ENCODE results near the gene FOSL2.
A peak's percentile ranks its signal among the peaks of the same experiment; 100 is the strongest.

Gene FOSL2

DNA sequence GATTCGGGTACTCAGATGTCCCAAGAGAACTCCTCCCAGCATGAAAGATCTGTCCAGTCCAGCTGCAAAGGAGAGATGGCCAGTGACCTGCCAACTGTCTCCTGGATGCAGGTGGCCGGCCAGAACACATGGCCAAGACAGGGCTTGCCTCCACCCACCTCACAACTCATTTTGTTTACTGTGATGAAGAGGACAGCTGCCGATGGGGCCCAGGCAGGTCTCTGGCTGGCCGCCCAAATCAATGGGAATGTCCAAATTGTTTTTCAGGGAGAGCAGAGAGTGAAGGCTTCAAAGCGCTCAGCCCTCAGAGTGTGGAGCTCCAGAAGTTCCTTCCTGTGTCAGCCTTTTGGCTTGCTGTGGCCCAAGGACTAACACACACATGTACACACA lies 41.9 kb downstream of the FOSL2 start:
- DNase-seq: no peak

DNA sequence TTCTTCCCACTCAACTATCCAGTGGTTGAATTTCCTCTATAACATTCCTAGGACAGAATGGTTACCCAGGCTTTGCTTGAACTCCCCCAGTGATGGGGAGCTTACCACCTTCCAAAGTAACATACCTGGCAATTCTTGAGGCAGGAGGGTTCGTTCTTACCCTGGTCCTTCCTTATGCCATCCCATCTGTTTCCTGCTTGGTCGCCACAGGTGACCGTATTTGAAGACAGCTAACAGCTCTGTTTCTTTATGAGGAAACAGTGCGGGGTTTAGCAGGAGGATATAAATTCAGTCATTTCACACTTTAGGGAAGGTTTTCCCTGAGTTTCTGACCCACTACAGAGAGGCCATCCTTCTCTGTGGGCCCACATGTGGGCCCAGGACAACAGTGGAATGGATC lies 42.6 kb downstream of the FOSL2 start:
- no peak for DNase-seq

DNA sequence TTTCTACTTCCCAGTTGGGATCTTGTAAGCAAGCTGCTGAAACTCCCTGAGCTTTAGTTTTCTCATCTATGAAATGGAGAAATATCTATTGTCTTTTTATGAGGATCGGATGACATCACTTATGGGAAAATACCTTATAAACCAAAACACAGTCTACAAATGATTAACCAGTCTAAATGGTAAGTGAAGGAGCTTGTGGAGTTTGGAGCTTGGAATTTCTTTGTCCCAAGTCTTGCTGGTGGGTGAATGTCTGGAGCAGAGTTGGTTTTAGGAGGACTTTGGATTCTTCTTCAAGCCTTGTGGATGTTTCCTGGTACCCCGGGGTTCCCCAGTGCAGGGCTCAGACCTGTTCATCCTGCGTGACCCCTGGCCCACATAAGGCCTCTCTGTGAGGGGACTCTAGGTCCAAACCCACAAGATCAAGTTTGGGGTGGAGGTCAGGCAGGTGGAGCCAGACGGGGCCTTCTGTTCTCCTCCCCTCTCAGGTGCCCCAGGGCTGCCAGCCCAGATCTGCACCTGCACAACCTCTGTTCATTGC lies 43.2 kb downstream of the FOSL2 start:
- no peak for DNase-seq

DNA sequence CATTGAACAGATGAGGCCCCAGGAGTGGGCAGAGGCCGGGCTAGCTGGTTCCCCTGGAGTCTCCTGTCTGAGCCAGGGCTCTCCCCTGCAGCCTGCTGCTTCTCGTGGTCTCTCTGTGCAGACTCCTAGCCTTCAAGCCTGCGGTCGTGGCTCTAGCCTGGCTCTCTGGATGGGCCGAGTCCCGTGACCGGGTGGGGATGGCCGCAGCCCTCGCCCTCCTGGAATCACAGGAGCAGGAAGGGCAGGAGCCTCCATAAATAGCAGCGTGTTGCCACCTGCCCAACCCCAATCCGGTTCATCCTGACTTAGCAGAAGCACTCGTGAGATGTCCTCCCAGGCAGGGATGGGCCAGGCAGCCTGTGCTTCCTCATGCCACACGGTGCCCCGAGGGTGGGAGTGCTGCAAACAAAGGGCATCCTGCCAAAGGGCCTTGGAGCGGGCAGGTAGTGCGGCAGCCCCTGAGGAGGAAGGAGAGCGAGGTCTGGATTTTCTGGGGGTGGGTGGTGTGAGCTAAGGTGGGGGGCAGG lies 43.9 kb downstream of the FOSL2 start:
- no peak for DNase-seq

DNA sequence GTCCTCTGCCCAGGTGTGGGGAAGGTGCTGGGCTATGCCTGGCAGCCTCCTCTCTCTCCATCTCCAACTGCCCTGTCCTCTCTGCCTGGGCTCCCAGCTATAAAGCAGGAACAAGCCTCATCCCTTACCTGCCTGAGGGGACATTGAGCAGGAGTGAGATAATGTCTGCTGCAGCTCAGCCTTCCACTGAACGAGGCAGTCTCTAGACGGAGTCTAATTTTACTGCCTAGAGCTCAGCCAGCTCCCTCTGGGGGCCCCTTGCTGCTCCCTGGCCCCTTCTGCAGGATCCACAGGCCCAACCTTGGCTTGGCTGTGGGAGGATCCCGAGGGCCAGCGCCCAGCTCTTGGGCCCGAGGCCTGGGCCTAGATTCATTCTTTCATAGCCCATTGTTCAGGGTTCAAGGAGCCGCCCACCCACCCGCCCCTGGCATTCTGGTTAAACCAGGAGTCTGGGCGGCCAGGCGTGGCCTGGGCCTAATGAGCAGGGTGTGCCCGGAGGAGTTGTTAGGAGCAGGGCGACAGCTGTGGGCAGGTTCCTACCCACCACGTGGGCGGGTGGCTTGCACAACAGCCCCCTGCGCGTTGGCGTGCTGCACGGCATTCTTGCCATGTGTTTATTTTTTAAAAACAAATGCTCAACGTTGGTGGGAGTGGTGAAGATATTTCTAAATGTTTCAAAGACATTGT lies 44.6 kb downstream of the FOSL2 start:
- DNase-seq: no peak

DNA sequence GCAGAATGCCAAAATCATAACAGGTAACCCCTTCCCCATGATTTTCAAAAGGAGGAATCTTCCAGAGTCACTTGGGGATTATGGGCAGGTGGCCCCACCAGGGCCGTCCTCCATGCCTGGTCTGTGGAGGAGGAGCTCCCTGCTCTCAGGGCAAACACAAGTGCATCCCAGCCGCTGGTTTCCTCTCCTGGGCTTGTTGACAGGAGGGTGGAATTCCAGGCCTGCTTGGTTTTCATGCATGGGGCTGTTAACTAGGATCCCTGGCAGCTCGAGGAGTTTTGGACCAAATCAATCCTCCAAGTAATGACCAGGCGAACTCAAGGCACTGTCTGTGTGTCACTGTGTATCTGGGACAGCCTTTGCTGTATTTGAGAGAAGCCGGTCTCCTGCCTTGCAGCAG lies 45.3 kb downstream of the FOSL2 start:
- no peak for DNase-seq

DNA sequence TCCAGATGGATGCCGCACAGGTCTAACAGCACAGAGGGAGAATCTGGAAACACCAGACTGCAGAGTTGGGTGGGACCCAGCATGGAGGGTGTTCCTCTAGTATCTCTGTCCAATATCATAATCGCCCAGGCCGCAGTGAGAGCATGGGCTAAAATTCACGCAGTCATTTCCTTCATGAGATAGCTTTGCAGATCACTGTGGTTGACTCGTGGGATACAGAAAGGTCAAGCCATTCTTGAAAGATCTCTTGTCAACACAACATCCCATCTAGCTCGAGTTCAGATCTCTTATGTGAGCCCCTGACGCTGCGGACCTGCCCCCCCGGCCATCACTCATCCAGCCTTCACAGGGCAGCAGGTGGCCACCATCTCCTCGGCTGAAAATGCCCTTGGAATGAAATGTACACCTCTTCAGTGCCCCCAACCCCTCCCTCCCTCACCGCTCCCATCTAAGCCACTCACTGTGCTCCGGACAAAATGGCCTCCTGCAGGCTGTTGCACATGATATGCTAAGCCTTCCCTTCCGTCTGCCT lies 45.9 kb downstream of the FOSL2 start:
- DNase-seq: no peak

DNA sequence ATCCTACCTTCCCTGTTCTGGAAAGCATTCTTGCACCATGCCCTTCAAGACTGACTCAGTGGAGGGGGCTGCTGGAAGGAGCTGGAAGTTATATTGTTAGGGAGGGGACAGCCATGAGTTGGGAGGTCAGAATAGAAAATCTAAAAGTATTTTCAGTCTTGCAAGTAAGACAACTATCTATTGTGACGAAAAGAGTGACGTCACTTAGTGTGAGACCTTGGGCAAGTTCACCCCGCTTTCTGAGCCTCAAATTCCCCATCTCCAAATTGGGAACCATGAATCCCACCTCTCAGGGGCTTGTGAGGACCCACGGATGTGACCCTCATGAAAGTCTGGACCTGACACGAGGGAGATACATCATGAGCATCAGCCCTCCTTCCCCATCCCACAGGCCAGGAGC lies 46.5 kb downstream of the FOSL2 start:
- no peak for DNase-seq

DNA sequence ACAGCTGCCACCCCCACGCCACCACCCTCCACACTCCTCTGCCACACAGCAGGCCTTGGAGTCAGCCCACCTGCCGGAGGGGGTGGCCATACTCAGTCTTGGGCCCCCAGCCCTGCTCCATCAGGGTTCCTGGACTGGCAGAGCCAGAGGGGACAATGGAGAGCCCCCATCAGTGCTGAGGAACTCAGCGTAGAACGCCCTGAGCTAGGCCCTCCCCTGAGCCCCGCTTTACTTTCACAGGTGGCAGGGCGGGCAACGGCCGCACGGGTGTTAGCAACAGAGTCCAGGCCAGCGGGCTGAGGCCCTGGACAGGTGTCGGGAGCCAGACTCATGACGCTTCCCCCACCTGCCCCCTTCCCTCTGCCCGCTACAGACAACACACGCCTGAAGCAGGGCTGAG lies 47.1 kb downstream of the FOSL2 start:
- DNase-seq: no peak

DNA sequence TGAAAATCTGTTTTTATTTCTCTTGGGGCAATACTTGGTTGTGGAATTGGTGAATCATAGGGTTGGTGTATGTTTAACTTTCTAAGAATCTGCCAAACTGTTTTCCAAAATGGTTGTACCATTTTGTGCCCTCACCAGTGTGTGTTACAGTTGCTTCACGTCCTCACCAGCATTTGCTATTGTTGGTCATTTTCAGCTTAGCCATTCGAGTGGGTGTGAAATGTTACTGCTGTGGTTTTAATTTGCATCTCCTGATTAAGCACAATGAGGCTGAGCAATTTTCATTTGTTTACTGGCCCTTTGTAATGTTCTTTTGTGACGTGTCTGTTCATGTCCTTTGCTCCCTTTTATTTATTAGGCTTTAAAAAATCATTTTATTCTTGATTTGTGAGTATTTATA lies 49.7 kb downstream of the FOSL2 start:
- DNase-seq: no peak

DNA sequence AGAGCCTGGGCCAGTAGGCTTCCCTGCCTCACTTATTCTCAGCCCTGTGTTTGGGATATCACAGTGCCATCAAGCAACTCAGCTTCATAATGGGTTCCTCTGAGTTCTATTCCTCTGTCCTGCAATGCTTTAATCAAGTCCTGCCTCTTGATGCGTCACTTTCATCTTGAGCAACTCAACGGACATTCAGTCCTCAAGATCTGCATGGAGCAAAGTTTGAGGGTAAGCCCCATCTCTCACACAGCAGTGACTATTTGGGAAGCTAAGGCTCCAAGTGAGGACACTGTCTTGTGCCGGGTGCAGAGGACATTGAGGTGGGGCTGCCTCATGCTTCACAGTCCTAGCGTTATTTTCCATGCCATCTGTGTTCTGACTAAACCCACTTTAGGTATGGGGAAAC lies 52.3 kb downstream of the FOSL2 start:
- DNase-seq: no peak

DNA sequence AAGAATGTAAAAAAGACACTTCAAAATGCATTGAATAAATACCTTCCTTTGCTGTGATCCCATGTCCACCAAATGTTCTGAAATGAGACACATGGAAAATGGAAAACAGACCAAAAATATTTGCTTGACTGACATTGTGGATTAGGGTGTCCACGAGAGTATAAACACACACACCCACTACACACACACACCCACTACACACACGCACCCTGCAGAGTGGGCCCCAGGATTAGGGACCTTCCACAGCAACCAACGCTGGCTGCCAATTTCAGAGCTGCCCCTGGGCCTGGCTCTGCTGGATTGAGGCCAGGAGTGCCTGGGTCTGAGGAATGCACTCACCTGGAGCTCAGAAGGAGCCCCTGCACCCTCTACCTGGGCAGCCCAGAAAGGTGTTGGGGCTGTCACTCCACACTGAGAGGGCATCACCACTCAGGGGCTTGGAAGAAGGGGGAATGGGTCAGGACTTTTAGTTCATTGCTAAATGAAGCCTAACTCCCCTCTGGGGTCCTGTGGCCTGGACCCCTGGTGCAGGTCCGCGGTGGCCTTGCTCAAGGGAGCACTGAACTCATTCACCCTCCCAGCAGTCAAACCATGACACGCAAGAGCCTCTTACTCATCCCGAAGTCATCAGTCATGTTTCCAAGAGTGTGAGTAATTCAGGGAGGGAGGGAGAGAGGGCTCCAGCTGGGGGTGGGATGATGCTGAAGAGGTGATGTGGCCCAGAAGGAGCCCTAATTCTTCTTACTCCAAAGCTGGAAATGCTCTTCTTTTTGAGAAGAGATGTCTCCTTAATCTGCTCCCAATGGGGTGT lies 53.0 kb downstream of the FOSL2 start:
- DNase-seq: peak; percentile 40

DNA sequence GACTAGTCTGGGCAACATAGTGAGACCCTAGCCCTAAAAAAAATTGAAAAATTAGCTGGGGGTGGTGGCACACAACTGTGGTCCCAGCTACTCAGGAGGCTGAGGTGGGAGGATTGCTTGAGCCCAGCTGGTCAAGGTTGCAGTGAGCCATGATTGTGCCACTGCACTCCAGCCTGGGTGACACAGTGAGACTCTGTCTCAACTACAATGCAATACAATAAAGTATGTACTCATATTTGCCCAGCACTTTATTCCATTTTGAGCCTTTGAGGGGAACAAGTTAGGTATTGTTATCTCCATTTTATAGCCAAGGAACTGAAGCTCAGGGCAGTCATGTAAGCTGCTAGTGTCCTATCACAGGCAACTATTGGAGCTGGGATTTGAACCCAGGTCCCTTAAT lies 53.9 kb downstream of the FOSL2 start:
- DNase-seq: no peak

DNA sequence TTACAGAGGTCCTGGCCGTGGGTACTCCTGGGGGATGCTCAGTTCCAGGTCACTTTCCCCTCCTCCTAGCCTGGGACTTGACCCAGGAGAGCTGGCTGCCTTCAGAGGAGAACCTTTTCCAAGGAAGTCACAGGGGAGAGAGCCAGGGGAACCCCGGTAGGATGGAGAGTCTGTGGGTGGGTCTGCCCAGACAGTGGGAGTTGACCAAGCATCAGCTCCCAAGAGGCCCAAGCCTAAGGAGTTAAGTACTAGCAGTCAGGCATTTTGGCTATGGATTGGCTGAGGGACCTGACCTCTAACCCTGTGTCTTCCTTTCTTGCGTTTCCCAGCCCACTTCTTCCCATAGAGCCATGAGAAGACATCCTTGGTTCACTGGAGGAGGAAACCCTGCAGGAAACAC lies 54.4 kb downstream of the FOSL2 start:
- no peak for DNase-seq

DNA sequence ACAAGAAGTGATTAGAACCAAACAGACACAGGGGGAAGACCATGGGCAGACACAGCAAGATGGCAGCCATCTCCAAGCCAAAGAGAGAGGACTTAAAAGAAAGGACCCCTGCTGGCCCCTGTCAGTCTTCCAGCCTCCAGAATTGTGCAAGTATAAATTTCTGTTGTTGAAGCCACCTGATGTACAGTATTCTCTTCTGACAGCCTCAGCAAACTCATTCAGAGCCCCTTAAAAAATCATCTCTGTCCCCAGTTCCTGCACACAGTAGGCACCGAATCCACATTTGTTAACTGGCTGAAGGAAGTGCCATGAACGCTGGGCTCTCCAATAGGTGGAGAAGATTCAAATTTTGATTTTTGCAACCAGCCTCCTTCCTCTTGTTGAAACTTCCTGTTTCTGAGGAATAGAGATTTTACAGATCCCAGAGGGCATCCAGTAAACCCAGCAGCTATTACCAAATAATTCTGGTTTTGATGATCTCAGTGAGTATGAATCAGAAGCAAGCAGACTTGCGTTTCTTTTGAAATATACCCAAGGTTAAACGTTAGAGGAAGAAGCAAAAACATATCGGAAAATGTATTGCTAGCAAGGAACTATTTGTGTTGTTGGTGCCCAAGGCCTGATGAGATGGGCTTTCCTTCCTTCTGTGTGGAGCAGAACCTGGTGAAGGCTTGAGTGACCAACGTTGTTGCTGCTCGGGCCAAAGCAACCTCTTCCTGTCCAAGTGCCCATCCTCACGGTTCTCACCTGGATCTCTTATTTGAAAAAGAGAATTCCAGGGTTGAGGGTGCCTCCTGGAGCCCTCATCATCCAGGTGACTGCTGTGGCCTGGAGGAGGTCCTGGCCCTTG lies 55.5 kb downstream of the FOSL2 start:
- peak; percentile 21 for DNase-seq

DNA sequence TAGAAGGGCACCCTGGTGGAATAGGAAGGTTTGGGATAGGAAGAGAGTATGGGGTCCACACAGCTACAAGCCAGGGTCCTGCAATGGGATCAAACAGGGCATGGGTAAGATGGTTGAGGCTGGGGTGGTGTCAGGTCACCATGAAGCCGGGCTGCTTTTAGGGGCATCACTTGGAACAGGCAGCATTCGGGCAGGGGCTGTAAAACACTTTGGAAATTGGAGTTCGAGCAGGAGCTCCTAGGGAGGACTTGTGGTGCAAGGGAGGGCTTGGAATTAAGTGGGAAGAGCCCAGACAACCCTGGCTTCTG lies 56.1 kb downstream of the FOSL2 start:
- DNase-seq: no peak

DNA sequence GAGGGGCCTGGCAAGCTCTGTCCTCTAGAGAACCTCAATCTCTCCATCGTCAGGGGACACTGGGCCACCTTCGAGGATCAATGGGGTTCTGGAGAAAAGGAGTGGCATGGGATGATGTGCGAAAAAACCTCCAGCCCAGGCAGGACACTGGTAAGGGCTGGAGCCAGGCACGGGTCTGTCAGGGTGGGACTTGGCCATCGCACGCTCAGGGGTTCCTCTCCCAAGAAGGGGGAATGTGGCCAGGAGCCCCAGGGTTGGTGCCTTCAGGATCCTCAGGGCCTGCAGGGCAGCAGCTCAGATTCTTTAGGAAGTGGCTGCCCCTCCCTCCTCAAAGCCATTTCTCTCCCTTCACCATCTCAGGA lies 56.4 kb downstream of the FOSL2 start:
- DNase-seq: no peak

DNA sequence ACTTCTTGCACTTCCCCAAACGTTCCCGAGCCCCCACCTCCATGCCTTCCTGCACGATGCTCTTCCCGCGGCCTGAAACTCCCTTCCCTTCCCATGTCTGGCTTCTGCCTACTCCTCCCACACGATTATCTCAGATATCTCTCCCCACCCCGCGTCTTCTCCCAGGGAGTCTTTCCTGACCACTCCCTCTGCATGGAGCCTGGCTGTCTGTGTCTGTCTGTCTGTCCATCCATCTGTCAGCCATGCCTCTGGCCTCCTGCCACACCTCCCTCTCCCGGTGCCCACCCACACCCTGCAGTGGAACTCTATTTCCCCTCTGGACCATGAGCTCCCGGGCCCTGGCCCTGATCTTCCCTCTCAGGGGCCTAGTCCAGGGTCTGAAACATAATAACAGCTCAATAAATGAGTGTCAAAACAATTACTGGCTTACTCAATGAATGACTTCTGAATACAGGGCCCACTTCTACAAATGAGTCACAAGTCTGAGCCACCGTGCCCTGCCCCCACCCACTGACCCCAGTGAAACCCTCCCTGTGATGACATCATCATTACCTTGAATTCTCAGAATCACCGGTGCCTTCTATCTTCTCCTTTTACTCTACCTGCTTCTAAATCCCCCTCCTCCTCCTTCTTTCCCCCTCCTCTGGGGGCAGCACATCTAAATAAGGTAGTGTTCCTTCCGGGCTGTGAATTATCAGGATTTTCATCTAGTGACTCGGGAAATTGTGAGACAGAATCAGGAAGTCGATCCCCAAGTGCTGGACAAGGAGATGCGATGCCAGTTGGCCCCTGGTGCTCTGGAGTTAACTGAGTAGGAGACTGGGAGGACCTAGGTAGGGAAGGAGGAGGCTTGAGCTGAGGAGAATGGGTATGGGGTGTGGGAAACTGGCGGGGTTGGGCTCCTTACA lies 57.1 kb downstream of the FOSL2 start:
- peak; percentile 55 for DNase-seq

DNA sequence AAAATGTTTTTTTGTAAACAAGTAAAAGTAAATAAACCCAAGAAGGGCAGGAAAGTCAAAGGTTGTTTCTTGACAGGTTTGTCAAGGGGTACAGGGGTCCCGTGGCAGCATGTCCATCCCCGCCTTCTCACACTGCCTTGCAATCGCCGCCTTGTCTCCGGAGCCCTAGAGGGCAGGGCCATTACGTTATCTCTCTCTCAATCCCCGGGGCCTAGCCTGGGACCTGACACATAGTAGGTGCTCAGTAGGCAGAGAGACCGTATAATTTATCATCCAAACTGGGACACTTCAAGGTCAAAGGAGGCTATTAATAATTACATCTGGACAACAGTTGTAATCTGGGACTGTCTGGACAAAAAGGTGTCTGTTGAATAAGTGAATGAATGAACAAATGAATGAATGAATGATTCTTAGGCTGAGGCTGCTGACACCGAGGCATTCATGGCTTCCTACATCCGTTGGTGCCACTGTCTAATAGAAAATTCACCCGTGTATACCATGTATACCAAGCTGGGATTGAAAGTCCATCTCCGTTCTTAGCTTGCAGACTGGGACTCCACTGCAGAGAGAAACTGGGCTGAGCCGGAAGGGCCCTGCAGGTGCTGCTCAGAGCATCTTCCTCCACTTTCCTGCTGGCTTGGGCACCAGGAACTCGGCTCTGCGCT lies 58.4 kb downstream of the FOSL2 start:
- no peak for DNase-seq

DNA sequence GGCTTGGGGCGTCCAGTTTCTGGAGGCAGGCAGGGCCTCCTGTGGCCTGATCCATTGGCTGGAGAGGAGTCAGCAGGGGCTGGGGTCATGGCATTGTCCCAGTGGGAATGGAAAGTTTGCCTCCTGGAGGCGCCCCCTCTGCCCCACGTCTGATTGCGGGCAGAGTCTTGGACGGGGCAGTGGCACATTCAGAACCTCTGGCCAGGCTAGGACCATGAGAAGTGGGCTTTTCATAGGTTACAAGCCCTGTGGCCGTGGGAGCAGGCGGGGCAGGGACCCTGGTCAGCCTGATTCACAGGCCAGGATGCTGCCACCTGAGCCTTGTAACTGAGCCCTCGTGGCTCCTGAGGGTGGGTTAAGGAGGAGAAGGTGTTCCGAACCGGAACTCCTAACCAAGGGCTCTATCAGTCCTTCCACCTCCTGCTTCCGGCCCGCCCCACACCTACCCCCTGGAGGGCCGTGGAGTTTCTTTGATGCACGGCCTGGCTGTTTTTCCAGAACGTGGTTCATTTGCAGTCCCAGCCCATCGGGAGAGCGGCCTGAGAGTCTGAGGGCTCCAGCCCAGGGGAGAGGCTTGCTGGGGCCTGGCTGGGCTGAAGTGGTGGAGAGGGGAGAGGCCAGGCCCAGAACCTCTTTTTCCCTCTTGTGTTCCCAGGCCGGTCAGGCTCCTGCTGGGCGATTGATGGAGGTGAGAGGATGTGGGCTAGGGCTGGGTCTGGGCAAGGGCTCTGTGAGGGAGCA lies 59.3 kb downstream of the FOSL2 start:
- no peak for DNase-seq
